ENCODE measurements around the gene PPP2R3A.

Gene PPP2R3A

GRCh38 chr3:135975053-135975452 lies 9.5 kb downstream of the PPP2R3A start:
- DNase-seq, result no peak

- no peak for DNase-seq
Measured at GRCh38 chr3:135975536-135975935, 10.0 kb downstream of the PPP2R3A start.

- no peak for DNase-seq
Measured at GRCh38 chr3:135980343-135980742, 14.8 kb downstream of the PPP2R3A start.

GRCh38 chr3:135981701-135982403 lies 16.3 kb downstream of the PPP2R3A start:
- DNase-seq, result no peak

- no peak for DNase-seq
Measured at GRCh38 chr3:135982404-135982761, 16.9 kb downstream of the PPP2R3A start.

GRCh38 chr3:135982922-135983581 lies 17.5 kb downstream of the PPP2R3A start:
- DNase-seq, result no peak

GRCh38 chr3:135987661-135988060 lies 22.1 kb downstream of the PPP2R3A start:
- no peak for DNase-seq

- DNase-seq, result no peak
Measured at GRCh38 chr3:135989242-135989641, 23.7 kb downstream of the PPP2R3A start.

- no peak for DNase-seq
Measured at GRCh38 chr3:135990903-135991302, 25.4 kb downstream of the PPP2R3A start.

GRCh38 chr3:135991621-135992020 lies 26.1 kb downstream of the PPP2R3A start:
- no peak for DNase-seq

- no peak for DNase-seq
Measured at GRCh38 chr3:135992072-135992471, 26.5 kb downstream of the PPP2R3A start.

GRCh38 chr3:135994708-135995337 lies 29.3 kb downstream of the PPP2R3A start:
- DNase-seq, result no peak

- DNase-seq, result no peak
Measured at GRCh38 chr3:135995766-135996165, 30.2 kb downstream of the PPP2R3A start.

GRCh38 chr3:135997554-135998320 lies 32.2 kb downstream of the PPP2R3A start:
- DNase-seq, result no peak

GRCh38 chr3:136008221-136008620 lies 42.7 kb downstream of the PPP2R3A start:
- DNase-seq, result no peak

- DNase-seq, result no peak
Measured at GRCh38 chr3:136008732-136009470, 43.4 kb downstream of the PPP2R3A start.

- DNase-seq, result no peak
Measured at GRCh38 chr3:136018876-136019275, 53.3 kb downstream of the PPP2R3A start.

- DNase-seq, result no peak
Measured at GRCh38 chr3:136021803-136022202, 56.3 kb downstream of the PPP2R3A start.

GRCh38 chr3:136022529-136023263 lies 57.2 kb downstream of the PPP2R3A start:
- no peak for DNase-seq

- DNase-seq, result no peak
Measured at GRCh38 chr3:136023264-136023978, 57.9 kb downstream of the PPP2R3A start.

- no peak for DNase-seq
Measured at GRCh38 chr3:136036306-136036705, 70.8 kb downstream of the PPP2R3A start.
